H1 (cell line): Measurements from ENCODE around the gene MACROD2. TPM values are rescaled to one million over a fixed set of nuclear protein-coding genes. Genes with fewer than 3 reads are reported as not detected.

Experiments
- CTCF ChIA-PET: fragments of 300-600 bp; sonication (Branson Sonifier 250); formaldehyde crosslinking; loops from one replicate; lab custom pipeline; 2021; ENCODE audit not compliant: partially characterized antibody; lab: Charles Lee
- POLR2A ChIA-PET: fragments of 300-600 bp; sonication (Branson Sonifier 250); formaldehyde crosslinking; loops from one replicate; lab custom pipeline; 2021; ENCODE audit warnings: inconsistent platforms; ENCODE audit not compliant: partially characterized antibody; lab: Charles Lee
- DNase-seq, 2 experiments: peaks; one replicate each; pipeline versions ENCODE4 v3.0.0 to v3.0.0-alpha.2; 2010 to 2022; ENCODE audit warnings: low spot score in 2 of 2, low read depth in 1 of 2, mixed read lengths in 1 of 2
- FAIRE-seq: peaks from 2 replicates; lab custom pipeline; 2011; peaks lifted over from hg19 to GRCh38; lab: Jason Lieb, UNC
- H2AFZ ChIP-seq: 2 replicates; pipeline ENCODE4 v1.8.1; 2012; ENCODE audit warnings: low read length, inconsistent platforms
- H2AK5ac ChIP-seq: 2 replicates; pipeline ENCODE4 v1.6.1; 2013; ENCODE audit warnings: low read depth, low read length
- H2BK120ac ChIP-seq: replicated peaks from 2 replicates; pipeline ENCODE3; 2013; ENCODE audit warnings: low read depth, low read length, inconsistent platforms
- H2BK12ac ChIP-seq: 2 replicates; pipeline ENCODE4 v1.6.1; 2013; ENCODE audit warnings: low read depth, low read length
- H2BK15ac ChIP-seq: 2 replicates; pipeline ENCODE4 v1.6.1; 2013; ENCODE audit warnings: low read length
- H2BK20ac ChIP-seq: 2 replicates; pipeline ENCODE4 v1.6.1; 2013; ENCODE audit warnings: low read length
- H2BK5ac ChIP-seq: 2 replicates; pipeline ENCODE4 v1.6.1; 2013; ENCODE audit warnings: low read depth, low read length
- H3K14ac ChIP-seq: 2 replicates; pipeline ENCODE4 v1.6.1; 2013; ENCODE audit warnings: inconsistent platforms; ENCODE audit not compliant: insufficient read length
- H3K18ac ChIP-seq: 2 replicates; pipeline ENCODE4 v1.6.1; 2013; ENCODE audit warnings: low read length; ENCODE audit errors: extremely low read depth
- H3K23ac ChIP-seq: 2 replicates; pipeline ENCODE4 v1.6.1; 2013; ENCODE audit warnings: inconsistent platforms; ENCODE audit not compliant: insufficient read length
- H3K23me2 ChIP-seq: 2 replicates; pipeline ENCODE4 v1.6.1; 2013; ENCODE audit warnings: low read depth, low read length
- H3K27ac ChIP-seq: 2 replicates; pipeline ENCODE4 v1.6.1; 2011; ENCODE audit warnings: low read depth, low read length, inconsistent platforms
- H3K27me3 ChIP-seq, 4 experiments: replicated peaks in 1 of 4; 1 replicate in 1 of 4; 2 replicates in 3 of 4; pipeline versions ENCODE4 v1.6.1 to v1.8.1; 2011 to 2013; ENCODE audit warnings: low read length in 3 of 4, mild to moderate bottlenecking in 3 of 4, inconsistent platforms in 2 of 4, mixed read lengths in 2 of 4, moderate library complexity in 1 of 4; ENCODE audit not compliant: control insufficient read depth in 3 of 4, insufficient read depth in 3 of 4; ENCODE audit errors: extremely low read depth in 1 of 4
- H3K36me3 ChIP-seq, 4 experiments: 2 replicates each; pipeline versions ENCODE4 v1.6.1 to v1.8.1; 2011 to 2013; ENCODE audit warnings: mild to moderate bottlenecking in 4 of 4, low read length in 3 of 4, moderate library complexity in 2 of 4, control low read depth in 1 of 4, inconsistent platforms in 1 of 4; ENCODE audit not compliant: insufficient read depth in 4 of 4, control insufficient read depth in 2 of 4
- H3K4ac ChIP-seq: replicated peaks from 2 replicates; pipeline ENCODE3; 2013; ENCODE audit warnings: low read length, low read depth, mixed read lengths, inconsistent platforms; ENCODE audit not compliant: insufficient read length
- H3K4me1 ChIP-seq, 4 experiments: replicated peaks in 1 of 4; 1 replicate in 1 of 4; 2 replicates in 3 of 4; pipeline versions ENCODE4 v1.6.1 to v1.8.1; 2011 to 2013; ENCODE audit warnings: low read length in 3 of 4, inconsistent platforms in 2 of 4, mixed read lengths in 1 of 4; ENCODE audit not compliant: insufficient read depth in 4 of 4, control insufficient read depth in 3 of 4
- H3K4me2 ChIP-seq, 2 experiments: 2 replicates each; pipeline versions ENCODE4 v1.6.1 to v1.8.1; 2011 to 2013; ENCODE audit warnings: low read depth in 2 of 2, low read length in 2 of 2, control low read depth in 1 of 2, inconsistent platforms in 1 of 2, mild to moderate bottlenecking in 1 of 2; ENCODE audit not compliant: insufficient read depth in 1 of 2
- H3K4me3 ChIP-seq, 4 experiments: fragments of 200-600, 300-600 bp in 1 of 4; sonication (generic), shearing (Covaris generic), sonication (Bioruptor Twin) in 1 of 4; 2 replicates each; pipeline versions ENCODE4 v1.5.1 to v1.8.1; 2011 to 2016; ENCODE audit warnings: low read length in 4 of 4, low read depth in 3 of 4, control low read depth in 2 of 4, inconsistent platforms in 2 of 4, mild to moderate bottlenecking in 2 of 4, mixed read lengths in 1 of 4, moderate library complexity in 1 of 4; ENCODE audit not compliant: insufficient read depth in 2 of 4; ENCODE audit errors: extremely low read depth in 1 of 4
- H3K56ac ChIP-seq: replicated peaks from 2 replicates; pipeline ENCODE3; 2013; ENCODE audit warnings: low read depth, mild to moderate bottlenecking, mixed read lengths, low read length, inconsistent platforms; ENCODE audit not compliant: insufficient read length
- H3K79me1 ChIP-seq: 2 replicates; pipeline ENCODE4 v1.6.1; 2013; ENCODE audit warnings: low read depth, low read length, control low read depth
- H3K79me2 ChIP-seq, 2 experiments: 2 replicates each; pipeline versions ENCODE4 v1.6.1 to v1.8.1; 2012 to 2013; ENCODE audit warnings: low read length in 2 of 2, mild to moderate bottlenecking in 2 of 2, inconsistent platforms in 1 of 2; ENCODE audit not compliant: insufficient read depth in 2 of 2, control insufficient read depth in 1 of 2
- H3K9ac ChIP-seq, 4 experiments: replicated peaks in 1 of 4; 1 replicate in 1 of 4; 2 replicates in 3 of 4; pipeline versions ENCODE4 v1.6.1 to v1.8.1; 2011 to 2013; ENCODE audit warnings: low read depth in 3 of 4, low read length in 3 of 4, control low read depth in 2 of 4, mild to moderate bottlenecking in 2 of 4, moderate library complexity in 2 of 4, inconsistent platforms in 1 of 4; ENCODE audit errors: extremely low read depth in 1 of 4
- H3K9me3 ChIP-seq, 2 experiments: 2 replicates each; pipeline versions ENCODE4 v1.6.1 to v1.8.1; 2012 to 2013; ENCODE audit warnings: mild to moderate bottlenecking in 2 of 2, moderate library complexity in 2 of 2, control low read depth in 1 of 2, inconsistent platforms in 1 of 2, low read depth in 1 of 2, low read length in 1 of 2, mixed read lengths in 1 of 2; ENCODE audit not compliant: insufficient read depth in 2 of 2
- H4K20me1 ChIP-seq, 2 experiments: replicated peaks in 1 of 2; 2 replicates each; pipeline versions ENCODE3 to v1.8.1; 2011 to 2013; ENCODE audit warnings: inconsistent platforms in 2 of 2, low read length in 2 of 2, mild to moderate bottlenecking in 1 of 2; ENCODE audit not compliant: insufficient read depth in 2 of 2, control insufficient read depth in 1 of 2
- H4K5ac ChIP-seq: 2 replicates; pipeline ENCODE4 v1.6.1; 2013; ENCODE audit warnings: low read length, low read depth, mixed read lengths, inconsistent platforms; ENCODE audit not compliant: insufficient read length
- H4K8ac ChIP-seq: 2 replicates; pipeline ENCODE4 v1.8.0; 2013; ENCODE audit warnings: mild to moderate bottlenecking, moderate library complexity, low read length, inconsistent platforms; ENCODE audit not compliant: insufficient read depth; ENCODE audit errors: extremely low read depth
- H4K91ac ChIP-seq: replicated peaks from 2 replicates; pipeline ENCODE3; 2013; ENCODE audit warnings: low read length, mixed read lengths, inconsistent platforms; ENCODE audit not compliant: insufficient read length
- BRCA1 ChIP-seq: IDR thresholded peaks from 2 replicates; pipeline ENCODE4 v1.6.1; 2012; ENCODE audit warnings: low read depth, low read length, improper control_type of control experiment
- CREB1 ChIP-seq: IDR thresholded peaks from 2 replicates; pipeline ENCODE4 v1.6.1; 2012; ENCODE audit warnings: inconsistent platforms
- CTBP2 ChIP-seq: IDR thresholded peaks from 2 replicates; pipeline ENCODE4 v1.7.0; 2011; ENCODE audit warnings: borderline replicate concordance, mild to moderate bottlenecking, moderate library complexity, mixed read lengths, low read length; ENCODE audit not compliant: insufficient read depth, insufficient read length
- EGR1 ChIP-seq: IDR thresholded peaks from 2 replicates; pipeline ENCODE4 v1.6.1; 2011; ENCODE audit warnings: low read depth, low read length, borderline replicate concordance
- EZH2 ChIP-seq: fragments of 200-600 bp; sonication (generic); IDR thresholded peaks from 2 replicates; pipeline ENCODE4 v1.7.1; 2012; ENCODE audit warnings: low read depth, mild to moderate bottlenecking, moderate library complexity, low read length, inconsistent platforms; ENCODE audit not compliant: severe bottlenecking
- JUND ChIP-seq: IDR thresholded peaks from 2 replicates; pipeline ENCODE4 v1.6.1; 2011; ENCODE audit warnings: mild to moderate bottlenecking, improper control_type of control experiment, low read length
- SP2 ChIP-seq: IDR thresholded peaks from 2 replicates; pipeline ENCODE4 v1.6.1; 2012; ENCODE audit warnings: mild to moderate bottlenecking, low read length, inconsistent platforms
- SUZ12 ChIP-seq: fragments of 200-600 bp; sonication (generic); IDR thresholded peaks from 2 replicates; pipeline ENCODE4 v1.6.1; 2012; ENCODE audit warnings: mild to moderate bottlenecking, inconsistent platforms, low read length, moderate library complexity, mixed read lengths
- polyA plus RNA-seq, 7 experiments: library from polyadenylated mRNA; depleted of rRNA in 3 of 7; stranded (reverse) in 5 of 7; unstranded in 2 of 7; fragments of >200 nt in 5 of 7; fragments of 200-250 nt in 2 of 7; gene quantifications; 1 replicate in 5 of 7; 2 replicates in 1 of 7; 4 replicates in 1 of 7; pipeline versions ENCODE4 v1.2.1 to v1.2.3, GENCODE V29; 2011 to 2013; ENCODE audit warnings: missing spikeins in 2 of 7, mixed read lengths in 2 of 7
- total RNA-seq: library from RNA; stranded (reverse); fragmentation: NEBNext Ultra II Directional; extraction: Animal tissue kit (Norgen Biotek cat#: 25700); gene quantifications from 2 replicates; pipeline ENCODE4 v1.2.1, GENCODE V29; 2021

The MACROD2 gene
- total and polyA plus RNA-seq, 2 of the 8 experiments (the other 6 are each of a cell fraction or from before 2014, with no cell fraction given): 0.70 to 3.9 TPM

GRCh38 chr20:15928946-15929345, 1933.6 kb downstream of the MACROD2 start:
- Histone ChIP-seq H3K79me2 (no peaks in the 10 kb centered on the region), H3K27me3 (no peaks in the 10 kb centered on the region), H3K4ac (no peak overlapping the region), H2BK15ac (no peak overlapping the region), H3K23ac (no peak overlapping the region), H2BK5ac (no peak overlapping the region), H4K8ac (no peak overlapping the region), H3K56ac (no peak overlapping the region), H3K4me3 (no peak overlapping the region), H2AFZ (no peak overlapping the region), H2BK120ac (no peak overlapping the region), H2AK5ac (no peak overlapping the region), H3K14ac (no peak overlapping the region), H3K36me3 (no peaks in the 10 kb centered on the region), H3K4me1 (no peaks in the 10 kb centered on the region), H2BK12ac (no peak overlapping the region), H3K9ac (no peak overlapping the region), H3K79me1 (no peaks in the 10 kb centered on the region), H4K5ac (no peak overlapping the region), H3K27ac (no peak overlapping the region), H3K23me2 (no peaks in the 10 kb centered on the region), H3K9me3 (no peaks in the 10 kb centered on the region), H3K4me2 (no peak overlapping the region), H2BK20ac (no peak overlapping the region), H4K91ac (no peak overlapping the region), H4K20me1 (no peaks in the 10 kb centered on the region), H3K18ac (no peak overlapping the region)
- no peak for TF ChIP-seq JUND
- no peak for TF ChIP-seq EZH2
- TF ChIP-seq CREB1: no peak
- no peak for TF ChIP-seq CTBP2
- no peak for TF ChIP-seq EGR1
- no peak for TF ChIP-seq BRCA1
- TF ChIP-seq SP2: no peak
- TF ChIP-seq SUZ12: no peak
- ChIA-PET CTCF (interaction anchor here (0.7 to 3.7 kb wide), 9 partner anchors 9 to 547 kb away, joined by 3 to 30 read pairs (median 5); no protein-coding TSS in a partner anchor), POLR2A (no interaction called here)
- FAIRE-seq (no peak), DNase-seq (no peak)
